HG02852 (cell line): Measurements from ENCODE around the gene TK2.
"Not testable (repeated sequence)": the region's sequence is repeated elsewhere in the genome, so short reads cannot be mapped to it uniquely, and the experiment has no call there.

Experiments
- ATAC-seq: cut with Tn5 transposase; IDR thresholded peaks from one replicate; pipeline ENCODE4 v1.9.1; 2021; ENCODE audit warnings: mild to moderate bottlenecking, moderate library complexity; ENCODE audit not compliant: unreplicated experiment

Gene TK2

GRCh38 chr16:66574081-66574480 is 24.2 kb upstream of the TK2 start:
- no peak for ATAC-seq

- ATAC-seq = no peak
Observed at GRCh38 chr16:66572356-66572755, 22.4 kb upstream of the TK2 start.

DNA sequence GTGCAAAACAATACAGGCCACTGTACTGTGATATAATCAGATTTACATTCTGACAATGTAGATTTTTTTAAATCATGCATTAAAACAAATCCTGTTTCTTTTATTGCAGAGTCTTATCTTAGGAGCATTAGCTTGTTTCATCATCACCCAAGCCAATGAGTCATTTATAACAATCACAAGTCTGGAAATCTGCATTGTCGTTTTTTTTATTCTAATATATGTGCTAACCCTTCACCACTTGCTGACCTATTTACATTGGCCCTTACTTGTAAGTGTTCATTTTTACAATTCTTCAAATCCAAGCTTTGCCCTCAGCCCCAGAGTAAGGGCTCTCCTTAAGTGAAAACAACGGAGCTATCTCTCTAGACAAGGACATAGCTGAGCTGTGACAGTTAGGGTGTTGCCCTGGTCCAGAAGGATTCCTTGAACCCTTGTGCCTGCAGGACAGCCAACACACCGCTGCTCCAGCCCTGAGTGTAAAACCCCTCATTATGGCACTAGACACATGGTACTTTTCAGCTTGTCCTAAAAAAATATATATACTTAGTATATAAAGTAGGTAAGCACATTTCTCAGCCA is 20.0 kb upstream of the TK2 start:
- ATAC-seq = no peak

DNA sequence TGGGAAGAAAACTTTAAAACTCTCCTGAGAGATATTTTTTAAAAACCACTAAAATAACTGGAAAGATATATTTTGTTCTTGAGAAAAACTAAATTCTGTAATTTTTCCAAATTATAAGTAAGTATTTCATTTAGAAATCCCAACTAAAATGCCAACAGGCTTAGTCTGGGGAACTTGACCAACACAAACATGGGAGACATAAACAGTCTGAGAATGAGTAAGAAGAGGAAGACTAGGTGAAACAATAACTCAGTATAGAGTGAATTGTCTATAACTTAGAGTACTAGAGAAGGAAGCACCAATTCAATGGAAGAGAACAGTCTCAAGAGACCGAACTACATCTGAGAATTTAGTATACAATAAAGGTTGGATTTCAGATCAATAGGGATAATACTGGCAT is 19.2 kb upstream of the TK2 start:
- no peak for ATAC-seq

DNA sequence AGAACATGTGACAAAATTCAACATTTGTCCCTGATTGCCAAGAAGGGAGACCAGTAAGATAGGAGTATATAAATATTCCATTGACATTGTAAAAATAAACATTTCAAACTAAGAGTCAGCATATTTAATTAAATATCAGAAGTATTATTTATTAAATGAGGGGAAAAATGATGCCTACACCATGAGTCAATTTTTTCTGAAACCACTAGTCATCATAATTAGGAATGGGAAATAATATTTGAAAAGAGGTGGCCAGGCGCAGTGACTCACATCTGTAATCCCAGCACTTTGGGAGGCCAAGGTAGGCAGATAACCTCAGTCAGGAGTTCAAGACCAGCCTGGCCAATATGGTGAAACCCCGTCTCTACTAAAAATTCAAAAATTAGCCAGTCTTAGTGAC is 18.4 kb upstream of the TK2 start:
- no peak for ATAC-seq

- ATAC-seq = not testable (repeated sequence)
Observed at GRCh38 chr16:66567270-66567669, 17.3 kb upstream of the TK2 start.

GRCh38 chr16:66566051-66566901 is 16.4 kb upstream of the TK2 start, which contains the start of gene CMTM1:
TSS of gene CMTM1 (plus strand) at chr16:66566439. CDS start at chr16:66566514, 75 bp downstream.
- ATAC-seq = no peak

- ATAC-seq = peak; percentile 60
Observed at GRCh38 chr16:66563574-66564334, 13.8 kb upstream of the TK2 start.

GRCh38 chr16:66562986-66563385 is 13.1 kb upstream of the TK2 start:
- ATAC-seq = no peak

GRCh38 chr16:66562409-66562808 is 12.5 kb upstream of the TK2 start:
- ATAC-seq = no peak

DNA sequence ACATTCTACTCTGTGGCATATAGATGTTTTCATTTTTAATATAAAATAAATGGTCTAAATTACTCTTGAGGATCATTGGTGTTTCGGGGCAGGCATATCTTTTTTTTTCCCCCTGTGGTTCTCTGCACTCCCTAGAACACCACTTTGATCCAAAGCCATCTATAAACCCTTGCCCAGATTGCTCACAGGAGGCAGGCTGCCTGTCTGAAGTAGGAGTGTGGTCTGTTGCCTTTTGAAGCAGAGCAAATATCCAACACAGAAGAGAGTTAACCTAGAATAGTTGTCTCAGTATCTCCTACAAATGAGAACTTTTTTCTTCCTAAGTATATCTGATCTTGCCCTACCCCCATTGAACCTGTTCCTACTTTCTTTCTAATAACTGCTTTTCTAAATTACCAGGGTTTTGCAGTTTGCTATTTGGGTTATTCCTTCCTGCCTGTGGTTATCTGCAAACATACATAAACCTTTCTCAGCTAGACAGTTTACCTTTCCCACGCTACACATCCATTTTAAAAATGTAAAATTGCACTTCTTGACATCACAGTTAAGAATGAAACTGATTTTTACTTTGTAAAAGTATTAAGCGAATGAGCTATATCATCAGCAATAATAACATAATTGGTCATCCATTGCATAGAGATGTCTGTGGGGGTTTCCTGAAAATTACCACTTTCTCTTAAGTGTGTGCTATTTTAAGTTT is 11.6 kb upstream of the TK2 start:
- no peak for ATAC-seq

DNA sequence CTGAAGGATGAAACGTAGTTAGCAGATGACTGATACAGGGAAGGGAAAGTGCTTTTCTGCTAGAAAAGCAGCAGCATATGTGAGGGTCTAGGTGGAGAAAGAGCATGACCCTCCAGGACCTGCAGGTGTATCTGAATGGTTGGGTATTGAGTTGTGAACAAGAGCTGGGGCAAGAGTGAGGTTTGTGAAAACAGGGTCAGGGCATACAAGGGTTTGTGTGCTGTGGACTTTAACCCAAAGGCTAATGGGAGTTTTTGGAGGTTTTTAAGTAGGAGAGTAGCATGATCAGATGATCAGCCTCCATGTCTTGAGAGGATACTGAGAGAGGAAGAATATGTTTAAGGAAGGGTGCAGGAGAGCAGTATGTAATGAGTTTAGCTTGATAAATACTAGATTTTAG is 10.2 kb upstream of the TK2 start:
- no peak for ATAC-seq

- ATAC-seq = no peak
Observed at GRCh38 chr16:66554495-66554894, 4.6 kb upstream of the TK2 start.

DNA sequence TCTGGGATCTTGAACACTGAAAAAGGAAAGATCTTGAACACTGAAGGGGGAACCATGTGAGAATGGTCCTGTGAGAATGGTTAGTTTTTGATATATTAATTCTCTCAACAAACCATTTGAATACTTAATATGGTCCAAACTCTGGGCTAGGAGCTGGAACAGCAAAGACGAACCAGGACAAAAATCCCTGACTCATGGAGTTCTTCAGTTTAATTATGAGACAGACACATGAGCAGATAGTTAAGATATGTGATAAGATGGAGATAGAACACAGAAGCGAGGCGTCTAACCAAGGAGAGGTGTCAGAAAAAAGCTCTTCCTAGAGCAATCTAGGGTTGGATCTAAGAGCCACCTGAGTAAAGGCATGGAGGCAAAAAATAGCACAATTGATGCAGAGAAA is 4.1 kb upstream of the TK2 start:
- no peak for ATAC-seq

DNA sequence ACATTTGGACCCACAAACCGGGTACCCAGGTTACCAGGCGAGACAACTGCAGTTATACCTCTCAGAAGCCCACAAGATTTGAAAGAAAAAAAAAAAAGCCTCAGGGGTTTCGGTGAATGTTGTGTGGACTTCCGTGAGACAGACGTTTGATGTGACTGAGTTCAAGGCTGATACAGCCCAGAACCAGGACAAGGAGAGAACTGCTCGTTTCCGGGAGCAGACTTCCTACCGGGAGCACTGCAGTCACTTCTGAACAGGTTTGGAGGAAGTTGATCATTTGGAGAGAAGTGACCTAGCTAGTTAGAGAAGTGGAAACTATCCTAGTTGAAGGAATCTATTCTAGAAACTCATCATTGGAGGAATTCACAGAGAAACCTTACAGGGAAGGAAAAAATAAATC is 3.3 kb upstream of the TK2 start:
- no peak for ATAC-seq

DNA sequence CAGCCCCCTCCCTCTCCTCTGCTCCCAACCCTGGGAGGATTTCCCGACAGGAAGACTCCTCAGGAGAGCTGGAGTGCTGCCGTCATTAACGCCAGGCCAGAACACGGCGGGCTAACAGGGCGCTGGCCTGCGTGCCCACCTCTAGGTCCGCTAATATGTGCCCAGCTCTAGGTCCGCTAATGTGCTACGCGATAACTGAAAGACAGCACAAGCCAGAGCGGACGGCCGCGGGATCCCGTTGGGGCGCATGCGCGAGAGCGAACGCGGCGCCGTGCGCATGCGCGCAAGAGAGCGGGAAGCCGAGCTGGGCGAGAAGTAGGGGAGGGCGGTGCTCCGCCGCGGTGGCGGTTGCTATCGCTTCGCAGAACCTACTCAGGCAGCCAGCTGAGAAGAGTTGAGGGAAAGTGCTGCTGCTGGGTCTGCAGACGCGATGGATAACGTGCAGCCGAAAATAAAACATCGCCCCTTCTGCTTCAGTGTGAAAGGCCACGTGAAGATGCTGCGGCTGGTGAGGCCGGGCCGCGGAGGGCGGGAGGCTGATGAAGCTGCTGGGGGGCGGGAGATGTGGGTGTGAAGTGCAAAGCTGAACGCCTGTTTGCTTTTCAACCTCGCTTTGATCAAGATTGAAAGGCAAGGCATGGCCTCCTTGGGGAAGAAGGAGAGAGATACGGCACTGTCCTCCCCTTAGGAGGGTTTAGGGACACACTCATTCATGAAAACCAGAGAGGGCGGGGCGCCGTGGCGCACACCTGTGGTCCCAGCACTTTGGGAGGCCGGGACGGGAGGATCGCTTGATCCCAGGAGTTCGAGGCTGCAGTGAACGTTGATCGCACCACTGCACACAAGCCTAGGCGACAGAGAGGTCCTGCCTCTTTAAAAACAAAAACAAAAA is 2.6 kb upstream of the TK2 start, which contains the start of gene CKLF:
Gene CKLF, plus strand, starts transcription at position 291 of the 892 bp plus-strand sequence. Its CDS starts 140 bp downstream, at position 431.
- ATAC-seq = peak; percentile 64

- ATAC-seq = no peak
Observed at GRCh38 chr16:66551788-66552285, 1.9 kb upstream of the TK2 start.

DNA sequence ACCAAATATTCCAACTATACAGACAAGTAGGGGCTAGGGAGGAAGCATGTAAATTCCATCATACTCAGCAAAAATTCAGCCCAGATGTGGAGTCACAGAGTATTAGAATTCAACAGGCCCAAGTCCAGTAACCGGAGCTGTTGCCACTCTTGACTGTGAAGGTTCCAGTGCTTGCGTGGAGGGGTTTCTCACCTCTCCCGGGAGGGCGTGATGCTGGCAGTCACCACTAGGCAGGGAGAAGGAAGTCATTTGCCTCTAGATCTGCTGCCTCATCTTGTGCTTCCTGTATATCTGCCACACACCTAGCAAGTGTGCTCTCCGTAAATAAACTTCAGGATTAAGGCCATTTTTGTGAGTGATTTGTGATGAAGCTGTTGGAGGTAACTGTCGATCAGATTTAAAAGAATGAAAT is 1.4 kb upstream of the TK2 start:
- ATAC-seq = no peak

DNA sequence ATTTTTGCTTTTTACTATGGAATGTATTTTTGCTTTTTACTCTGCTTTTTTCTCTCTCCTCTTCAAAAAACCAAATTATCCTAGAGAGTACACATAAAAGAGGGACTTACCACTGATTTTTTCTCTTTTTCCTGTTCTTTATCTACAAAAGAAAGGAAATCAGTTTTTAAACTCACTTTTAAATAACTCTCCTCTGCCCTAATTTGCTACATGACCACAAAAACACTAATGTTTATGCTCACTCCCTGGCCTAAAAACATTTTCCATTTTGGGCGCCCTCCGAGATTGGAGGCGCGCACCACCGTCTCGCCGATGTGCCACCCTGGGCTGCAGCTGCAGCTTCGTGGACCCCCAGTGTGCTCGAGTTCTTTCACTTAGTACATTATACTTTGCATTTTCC is 1.1 kb downstream of the TK2 start:
- no peak for ATAC-seq

DNA sequence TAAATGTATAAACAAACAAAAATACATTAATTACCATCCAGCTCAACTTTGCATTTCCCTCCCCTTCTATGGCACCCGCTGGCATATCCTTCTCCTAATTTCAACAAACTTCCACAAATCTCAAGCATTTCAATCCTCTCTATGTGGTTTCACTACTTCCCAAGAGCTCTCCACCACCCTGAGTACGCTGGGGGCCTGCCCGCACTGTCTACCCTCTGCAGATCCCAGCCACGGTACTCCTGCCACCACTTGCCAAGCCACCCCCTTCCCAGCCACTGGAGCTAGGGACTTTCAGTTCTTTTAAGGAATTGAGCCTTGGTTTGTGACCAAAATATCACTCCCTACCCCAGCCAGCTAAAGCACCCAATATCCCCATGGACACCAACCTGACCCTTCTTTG is 1.9 kb downstream of the TK2 start:
- ATAC-seq = no peak
